DMS79 (cell line): Measurements from ENCODE around the gene SYT7.
"Not testable (repeated sequence)": the region's sequence is repeated elsewhere in the genome, so short reads cannot be mapped to it uniquely, and the experiment has no call there.

Experiments
- DNase-seq: peaks from one replicate; lab custom pipeline; 2025; lab: John Stamatoyannopoulos, UW

Gene SYT7, protein sequence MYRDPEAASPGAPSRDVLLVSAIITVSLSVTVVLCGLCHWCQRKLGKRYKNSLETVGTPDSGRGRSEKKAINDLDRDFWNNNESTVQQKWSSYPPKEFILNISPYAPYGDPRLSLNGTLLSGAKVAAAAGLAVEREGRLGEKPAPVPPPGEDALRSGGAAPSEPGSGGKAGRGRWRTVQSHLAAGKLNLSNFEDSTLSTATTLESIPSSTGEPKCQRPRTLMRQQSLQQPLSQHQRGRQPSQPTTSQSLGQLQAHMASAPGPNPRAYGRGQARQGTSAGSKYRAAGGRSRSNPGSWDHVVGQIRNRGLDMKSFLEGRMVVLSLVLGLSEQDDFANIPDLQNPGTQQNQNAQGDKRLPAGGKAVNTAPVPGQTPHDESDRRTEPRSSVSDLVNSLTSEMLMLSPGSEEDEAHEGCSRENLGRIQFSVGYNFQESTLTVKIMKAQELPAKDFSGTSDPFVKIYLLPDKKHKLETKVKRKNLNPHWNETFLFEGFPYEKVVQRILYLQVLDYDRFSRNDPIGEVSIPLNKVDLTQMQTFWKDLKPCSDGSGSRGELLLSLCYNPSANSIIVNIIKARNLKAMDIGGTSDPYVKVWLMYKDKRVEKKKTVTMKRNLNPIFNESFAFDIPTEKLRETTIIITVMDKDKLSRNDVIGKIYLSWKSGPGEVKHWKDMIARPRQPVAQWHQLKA

GRCh38 chr11:61581030-61581928 lies at the start of gene SYT7:
SYT7 (minus strand) TSS chr11:61581076; CDS start chr11:61580820, 256 bp downstream.
- DNase-seq = peak; percentile 84

DNA sequence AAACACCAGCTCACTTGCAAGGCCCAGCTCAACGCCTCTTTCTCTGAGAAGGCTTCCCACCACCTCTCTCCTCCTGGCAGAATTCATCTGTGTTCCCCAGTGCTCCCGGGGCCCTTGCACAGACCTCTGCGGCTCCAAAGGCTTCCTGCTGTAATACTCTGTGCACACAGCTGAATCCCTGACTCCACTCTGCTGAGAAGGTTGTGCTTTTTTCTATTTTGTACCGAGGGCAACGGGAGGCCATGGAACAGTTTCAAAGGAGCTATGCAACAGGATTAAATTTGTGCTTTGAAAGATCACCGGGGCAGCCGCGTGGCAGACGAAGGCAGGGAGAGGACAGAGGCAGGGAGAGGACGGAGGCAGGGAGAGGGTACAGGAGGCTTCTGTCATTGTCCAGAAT lies 49.2 kb upstream of the SYT7 start:
- no peak for DNase-seq

- no peak for DNase-seq
These were observed 48.4 kb upstream of the SYT7 start for GRCh38 chr11:61629082-61629833.

DNA sequence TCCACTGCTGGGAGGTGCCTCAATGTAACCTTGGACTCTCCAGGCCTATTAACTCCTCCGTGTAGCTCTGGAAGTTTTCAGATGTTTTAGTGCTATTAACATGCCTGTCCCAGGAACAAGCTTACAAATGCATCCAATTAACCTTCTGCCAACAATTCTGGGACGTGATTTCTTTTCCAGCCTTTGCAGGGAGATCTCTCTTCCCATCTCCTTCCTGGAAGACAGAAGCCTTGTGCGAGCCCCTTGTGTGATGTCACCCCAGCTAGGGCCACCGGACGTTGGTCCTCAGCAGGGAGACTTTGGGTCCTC lies 47.7 kb upstream of the SYT7 start:
- no peak for DNase-seq

GRCh38 chr11:61627850-61628661 lies 47.2 kb upstream of the SYT7 start:
- peak; percentile 19 for DNase-seq

DNA sequence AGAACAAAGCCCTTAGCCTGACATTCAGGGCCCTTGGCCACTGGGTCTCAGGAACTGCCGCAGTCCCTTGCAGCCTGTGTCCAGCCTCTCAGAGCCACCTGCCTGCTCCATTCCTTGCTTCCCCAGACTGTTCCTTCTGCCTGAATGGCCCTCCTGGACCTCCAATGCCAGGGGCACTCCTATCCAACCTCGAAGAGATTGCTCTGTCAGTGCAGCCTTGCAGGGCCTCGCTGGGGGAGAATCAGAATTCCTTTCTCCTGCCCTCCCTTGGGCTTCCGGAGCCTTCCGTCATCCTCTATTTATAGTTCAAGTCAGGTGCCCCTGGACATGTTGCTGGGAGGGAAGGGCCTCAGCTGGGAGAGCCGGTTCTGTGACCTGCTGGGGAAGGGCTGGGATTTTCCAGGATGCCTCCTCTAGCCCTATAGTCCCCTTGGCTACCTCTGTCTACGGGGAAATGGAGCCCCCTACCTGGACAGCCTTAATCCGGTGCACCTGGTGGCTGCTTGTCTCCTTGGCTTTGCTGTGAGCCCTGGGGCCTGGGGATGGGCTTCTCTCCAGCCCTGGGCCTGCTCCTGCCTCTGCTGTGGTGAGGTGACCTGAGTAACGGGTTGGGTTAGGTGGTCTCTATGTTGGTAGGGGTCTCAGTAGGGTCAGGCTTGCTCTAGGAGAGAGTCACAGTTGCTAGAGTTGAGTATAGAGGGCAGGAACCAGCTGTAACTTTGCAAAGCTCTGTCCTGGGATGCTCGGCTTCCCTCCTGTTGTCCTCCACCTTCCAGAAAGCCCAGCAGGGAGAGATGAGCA lies 45.9 kb upstream of the SYT7 start:
- DNase-seq = no peak

DNA sequence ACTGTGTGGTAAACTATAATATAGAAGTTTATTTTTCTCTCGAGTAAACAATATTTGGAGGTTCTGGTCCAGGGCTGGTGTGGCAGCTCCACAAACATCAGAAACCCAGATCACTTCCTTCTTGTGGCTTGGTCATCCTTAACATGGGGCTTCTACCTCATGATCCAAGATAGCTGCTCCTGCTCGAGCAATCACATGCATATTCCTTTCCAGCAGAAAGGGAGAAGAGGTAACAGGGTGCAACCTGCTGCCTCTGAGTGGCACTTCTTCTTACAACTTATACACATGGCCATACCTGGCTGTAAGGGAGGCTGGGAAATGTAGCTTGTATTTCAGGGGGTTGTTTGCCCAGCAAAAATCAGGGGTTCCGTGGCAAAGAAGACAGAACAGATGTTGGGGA lies 44.6 kb upstream of the SYT7 start:
- no peak for DNase-seq

DNA sequence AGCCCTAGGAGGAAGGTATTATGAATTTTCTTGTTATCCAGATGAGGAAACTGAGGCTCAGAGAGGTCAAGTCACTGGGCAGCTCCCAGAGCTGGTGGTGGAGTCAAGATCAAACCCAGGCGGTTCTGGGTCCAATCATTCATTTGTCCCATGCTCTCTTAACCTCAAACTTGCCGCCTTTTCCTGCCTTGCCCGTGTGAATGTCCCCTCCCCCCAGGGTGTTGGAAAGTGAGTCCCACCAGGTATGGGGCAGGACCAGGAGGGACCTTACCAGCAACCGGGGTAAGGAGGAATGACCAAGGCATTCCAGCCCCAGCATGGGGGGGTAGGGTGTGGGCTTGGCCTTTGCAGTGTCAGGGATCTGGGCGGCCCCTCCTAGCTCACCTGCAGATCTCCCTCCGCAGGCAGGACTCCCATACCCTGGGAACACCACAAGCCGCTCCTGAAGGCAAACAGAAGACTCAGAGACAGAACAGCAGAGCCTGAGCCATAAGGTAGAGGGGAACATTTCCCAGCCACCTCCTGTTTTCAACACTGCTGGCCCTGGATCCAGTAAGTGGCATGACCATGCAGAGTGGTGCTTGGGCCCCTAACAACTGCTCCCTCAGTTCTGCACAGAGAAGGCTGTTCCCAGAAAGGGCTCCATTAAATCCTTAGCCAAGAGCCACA lies 41.2 kb upstream of the SYT7 start:
- DNase-seq = no peak

GRCh38 chr11:61619471-61620226 lies 38.8 kb upstream of the SYT7 start:
- no peak for DNase-seq

GRCh38 chr11:61618978-61619377 lies 38.1 kb upstream of the SYT7 start:
- no peak for DNase-seq

DNA sequence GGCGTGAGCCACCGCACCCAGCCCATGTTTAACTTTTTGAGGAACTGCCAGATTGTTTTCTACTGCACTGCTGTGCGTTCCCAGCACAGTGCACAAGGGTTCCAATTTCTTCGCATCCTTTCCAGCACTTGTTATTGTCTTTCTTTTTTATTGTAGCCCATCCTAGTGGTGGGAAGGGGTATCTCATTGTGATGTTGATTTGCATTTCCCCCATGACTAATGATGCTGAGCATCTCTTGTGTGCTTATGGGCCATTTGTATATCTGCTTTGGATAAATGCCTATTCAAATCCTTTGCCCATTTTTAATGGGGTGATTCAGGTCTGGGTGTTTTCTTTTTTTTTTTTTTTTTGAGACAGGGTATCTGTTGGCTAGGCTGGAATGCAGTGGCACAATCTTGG lies 36.6 kb upstream of the SYT7 start:
- DNase-seq = no peak

DNA sequence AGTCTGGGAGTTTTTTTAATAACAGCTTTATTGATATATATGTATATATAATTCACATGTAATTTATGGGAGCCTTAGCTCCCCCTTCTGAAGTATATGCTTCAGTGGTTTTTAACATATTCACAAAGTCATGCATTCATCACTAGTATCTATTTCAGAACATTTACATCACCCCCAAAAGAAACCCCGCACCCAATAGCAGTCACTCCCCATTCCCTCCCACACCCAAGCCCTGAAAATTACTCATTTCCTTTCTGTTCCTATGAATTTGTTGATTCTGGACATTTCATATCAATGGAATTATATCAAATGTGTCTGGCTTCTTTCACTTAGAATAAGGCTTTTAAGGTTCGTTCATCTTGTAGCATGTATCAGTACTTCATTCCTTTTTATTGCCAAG lies 35.6 kb upstream of the SYT7 start:
- DNase-seq = no peak

DNA sequence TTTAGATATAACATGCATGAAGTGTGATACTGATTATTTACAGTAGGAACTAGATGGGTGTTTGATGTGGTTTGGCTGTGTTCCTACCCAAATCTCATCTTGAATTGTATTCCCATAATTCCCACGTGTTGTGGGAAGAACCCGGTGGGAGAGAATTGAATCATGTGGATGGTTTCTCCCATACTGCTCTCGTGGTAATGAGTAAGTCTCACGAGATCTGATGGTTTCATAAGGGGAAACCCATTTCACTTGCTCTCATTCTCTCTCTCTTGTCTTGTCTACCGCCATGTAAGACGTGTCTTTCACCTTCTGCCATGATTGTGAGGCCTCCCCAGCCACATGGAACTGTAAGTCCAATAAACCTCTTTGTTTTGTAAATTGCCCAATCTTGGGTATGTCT lies 33.9 kb upstream of the SYT7 start:
- not testable (repeated sequence) for DNase-seq

- DNase-seq = no peak
These were observed 33.0 kb upstream of the SYT7 start for GRCh38 chr11:61613870-61614269.

- no peak for DNase-seq
These were observed 32.2 kb upstream of the SYT7 start for GRCh38 chr11:61613051-61613450.

DNA sequence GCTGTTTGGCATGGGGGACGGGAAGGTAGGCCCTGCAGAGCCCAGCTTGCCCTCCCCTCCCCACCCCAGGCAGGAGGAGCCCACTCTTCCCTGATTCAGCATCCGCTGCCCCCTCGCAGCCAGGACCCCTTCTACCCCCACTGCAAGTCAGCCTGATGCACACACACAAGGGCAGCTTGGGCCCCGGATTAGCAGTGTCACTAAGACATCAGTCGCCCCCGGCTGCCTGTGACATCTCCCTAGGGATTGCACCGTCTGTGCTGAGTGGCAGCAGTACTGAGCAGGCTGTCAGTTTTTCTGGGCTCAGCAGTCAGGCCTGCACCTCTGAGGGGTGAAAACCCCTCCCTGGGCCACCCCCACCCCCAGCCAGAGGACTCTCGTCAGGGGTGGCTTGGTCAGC lies 30.4 kb upstream of the SYT7 start:
- no peak for DNase-seq

GRCh38 chr11:61610905-61611304 lies 30.0 kb upstream of the SYT7 start:
- DNase-seq = no peak

GRCh38 chr11:61609980-61610366 lies 29.1 kb upstream of the SYT7 start:
- DNase-seq = peak; percentile 57
